GM18519 (cell line): ENCODE measurements around the gene GRAP.
"Not testable (repeated sequence)": the region's sequence is repeated elsewhere in the genome, so short reads cannot be mapped to it uniquely, and the experiment has no call there.

Source experiments
- ATAC-seq: cut with Tn5 transposase; IDR thresholded peaks from one replicate; pipeline ENCODE4 v1.9.1; 2021; ENCODE audit warnings: mild to moderate bottlenecking, moderate library complexity; ENCODE audit not compliant: unreplicated experiment, low FRiP score

The GRAP gene

DNA sequence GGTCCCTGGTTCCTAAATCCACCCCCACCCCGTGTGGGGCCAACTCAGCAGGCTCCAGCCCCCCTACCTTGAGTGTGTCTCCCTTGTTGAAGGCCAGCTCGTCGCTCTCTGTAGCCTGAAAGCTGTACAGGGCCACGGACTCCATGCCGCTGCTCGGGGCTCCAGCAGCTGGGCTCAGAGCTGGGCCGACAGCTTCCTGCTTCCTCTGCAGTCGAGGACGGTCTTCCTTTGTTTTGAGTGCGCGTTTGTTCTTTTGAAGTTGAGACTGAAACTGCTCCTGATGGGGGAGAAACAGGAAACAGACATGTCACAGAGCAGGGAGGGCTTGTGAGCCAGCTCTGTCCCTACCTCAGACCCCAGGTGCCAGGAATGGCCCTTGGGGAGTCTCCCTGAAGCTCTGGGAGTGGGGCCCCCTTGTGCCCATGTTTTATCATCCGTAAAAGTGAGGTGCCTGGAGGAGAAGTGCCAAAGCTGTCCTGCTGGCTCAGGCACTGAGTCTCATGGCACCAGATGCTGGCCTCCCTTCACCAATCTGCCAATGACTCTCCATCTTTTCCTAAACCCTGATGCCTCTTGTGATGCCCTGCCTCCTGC lies at the start of gene GRAP:
GRAP (minus strand) TSS at position 176 of the 594 bp plus-strand sequence; CDS start at position 145, 31 bp downstream.
- ATAC-seq, result not testable (repeated sequence)

GRCh38 chr17:19093684-19094438 lies 47.1 kb upstream of the GRAP start:
- ATAC-seq, result not testable (repeated sequence)

DNA sequence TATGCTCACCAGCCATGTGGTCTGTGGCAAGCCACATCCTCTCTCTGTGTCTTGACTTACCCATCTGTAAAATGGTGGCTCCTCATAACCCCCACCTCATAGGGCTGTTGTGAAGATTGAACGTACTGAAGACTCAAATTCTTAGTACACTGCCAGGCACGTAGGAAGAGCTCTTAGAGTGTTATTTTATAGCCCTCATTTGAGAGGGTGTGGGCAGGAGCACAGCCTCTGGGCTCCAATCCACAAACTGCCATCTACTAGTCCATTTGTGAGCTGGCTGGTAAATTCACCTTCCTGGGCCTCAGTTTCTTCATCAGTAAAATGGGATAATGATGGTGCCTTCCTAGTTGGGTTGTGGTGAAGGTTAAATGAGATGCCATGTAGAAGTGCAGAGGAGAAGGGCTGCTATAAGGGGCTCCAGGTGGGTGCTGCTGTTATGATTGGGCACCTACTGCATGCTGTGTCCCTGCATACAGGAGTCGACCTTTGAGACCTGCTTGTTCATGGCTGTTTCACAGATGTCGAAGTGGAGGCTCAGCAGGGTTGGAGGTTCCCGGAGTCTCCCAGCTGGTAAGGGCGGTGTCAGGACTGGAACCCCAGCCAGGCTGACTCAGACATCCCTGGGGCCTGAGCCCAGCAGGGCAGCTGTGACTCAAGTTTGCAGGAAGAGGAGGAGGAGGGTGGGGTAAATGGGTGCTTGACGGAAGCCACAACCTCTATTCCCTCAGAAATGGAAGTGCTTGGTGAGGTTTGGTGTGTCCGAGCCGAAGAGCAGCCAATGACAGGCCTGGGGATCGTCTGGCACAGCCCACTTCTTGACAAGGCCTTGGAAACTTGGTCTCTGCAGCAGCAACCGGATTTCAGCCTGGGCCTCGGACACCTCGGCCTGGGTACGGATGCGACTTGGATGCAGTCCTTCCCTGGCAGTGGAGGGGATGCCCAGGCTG lies 46.3 kb upstream of the GRAP start:
- not testable (repeated sequence) for ATAC-seq

GRCh38 chr17:19090058-19090772 lies 43.5 kb upstream of the GRAP start:
- not testable (repeated sequence) for ATAC-seq

DNA sequence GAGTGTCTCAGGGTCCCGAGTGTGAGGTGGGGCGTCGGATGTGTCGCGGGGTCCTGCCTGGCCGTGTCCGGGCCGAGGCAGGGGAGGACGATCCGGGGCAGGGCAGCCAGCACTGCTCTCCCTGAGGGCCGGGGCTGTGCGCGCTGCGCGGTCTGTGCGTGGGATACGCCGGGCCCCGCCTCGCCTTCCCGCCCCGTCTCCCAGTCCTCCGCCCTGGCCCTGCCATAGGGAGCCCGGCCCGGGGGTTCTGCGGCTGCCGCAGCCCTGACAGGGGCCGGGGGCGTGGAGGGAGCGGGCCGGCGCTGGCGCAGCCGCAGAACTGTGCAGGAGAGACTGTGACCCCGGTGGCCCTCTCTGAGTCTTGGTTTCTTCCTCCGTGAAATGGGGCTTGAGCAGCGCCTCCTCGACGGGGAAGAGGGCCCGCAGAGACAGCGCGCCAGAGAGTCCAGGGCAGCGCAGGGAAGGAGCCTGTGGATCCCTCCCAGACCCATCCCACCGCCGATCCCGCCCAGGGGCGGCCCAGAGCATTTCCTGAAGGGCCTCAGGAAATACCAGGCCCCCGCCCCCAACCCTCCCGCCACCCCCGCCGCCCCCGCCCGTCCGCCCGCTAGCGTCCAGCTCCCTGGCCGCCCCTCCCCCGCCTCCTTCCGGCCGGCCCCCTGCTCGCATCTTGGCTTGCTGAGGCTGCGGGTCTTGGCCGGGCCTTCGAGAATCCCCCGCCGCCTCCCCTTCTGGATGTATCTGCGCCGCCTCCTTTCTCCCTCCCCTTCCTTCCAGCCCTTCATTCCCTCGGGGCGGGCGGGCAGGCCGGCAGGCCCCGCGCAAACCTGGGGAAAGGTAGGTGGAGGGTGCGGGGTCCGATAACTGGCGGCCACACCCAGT lies 42.3 kb upstream of the GRAP start:
- not testable (repeated sequence) for ATAC-seq

- ATAC-seq, result not testable (repeated sequence)
Observed at GRCh38 chr17:19077386-19077785, 30.6 kb upstream of the GRAP start.

GRCh38 chr17:19076398-19077192 lies 29.8 kb upstream of the GRAP start:
- ATAC-seq, result not testable (repeated sequence)

- ATAC-seq, result not testable (repeated sequence)
Observed at GRCh38 chr17:19070318-19071168, 23.8 kb upstream of the GRAP start.

- not testable (repeated sequence) for ATAC-seq
Observed at GRCh38 chr17:19064378-19064777, 17.6 kb upstream of the GRAP start.

DNA sequence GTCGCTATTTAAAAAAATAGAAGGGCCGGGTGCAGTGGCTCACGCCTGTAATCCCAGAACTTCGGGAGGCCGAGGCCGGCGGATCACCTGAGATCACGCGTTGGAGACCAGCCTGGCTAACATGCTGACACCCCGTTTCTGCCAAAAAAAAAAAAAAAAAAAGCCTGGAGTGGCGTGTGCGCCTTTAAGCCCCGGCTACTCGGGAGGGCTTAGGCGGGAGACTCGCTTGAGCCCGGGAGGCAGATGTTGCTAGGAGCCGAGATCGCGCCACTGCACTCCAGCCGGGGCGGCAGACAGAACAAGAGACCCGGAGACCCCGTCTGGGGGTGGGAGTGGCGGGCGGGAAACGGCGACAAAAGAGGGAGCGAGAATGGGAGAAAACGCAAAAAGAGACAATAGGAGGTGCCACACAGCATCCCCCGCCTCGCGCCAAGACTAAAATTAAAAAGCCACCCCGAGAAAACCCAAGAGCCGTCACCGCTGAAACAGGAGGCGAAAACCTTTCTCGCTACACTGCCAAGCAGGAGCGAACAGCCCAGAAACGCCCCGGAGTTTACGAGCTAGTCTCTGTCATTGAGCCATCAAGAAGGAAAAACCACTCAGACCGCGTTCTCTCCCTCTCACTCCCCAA lies 16.7 kb upstream of the GRAP start:
- not testable (repeated sequence) for ATAC-seq

- not testable (repeated sequence) for ATAC-seq
Observed at GRCh38 chr17:19062718-19063325, 16.1 kb upstream of the GRAP start.

DNA sequence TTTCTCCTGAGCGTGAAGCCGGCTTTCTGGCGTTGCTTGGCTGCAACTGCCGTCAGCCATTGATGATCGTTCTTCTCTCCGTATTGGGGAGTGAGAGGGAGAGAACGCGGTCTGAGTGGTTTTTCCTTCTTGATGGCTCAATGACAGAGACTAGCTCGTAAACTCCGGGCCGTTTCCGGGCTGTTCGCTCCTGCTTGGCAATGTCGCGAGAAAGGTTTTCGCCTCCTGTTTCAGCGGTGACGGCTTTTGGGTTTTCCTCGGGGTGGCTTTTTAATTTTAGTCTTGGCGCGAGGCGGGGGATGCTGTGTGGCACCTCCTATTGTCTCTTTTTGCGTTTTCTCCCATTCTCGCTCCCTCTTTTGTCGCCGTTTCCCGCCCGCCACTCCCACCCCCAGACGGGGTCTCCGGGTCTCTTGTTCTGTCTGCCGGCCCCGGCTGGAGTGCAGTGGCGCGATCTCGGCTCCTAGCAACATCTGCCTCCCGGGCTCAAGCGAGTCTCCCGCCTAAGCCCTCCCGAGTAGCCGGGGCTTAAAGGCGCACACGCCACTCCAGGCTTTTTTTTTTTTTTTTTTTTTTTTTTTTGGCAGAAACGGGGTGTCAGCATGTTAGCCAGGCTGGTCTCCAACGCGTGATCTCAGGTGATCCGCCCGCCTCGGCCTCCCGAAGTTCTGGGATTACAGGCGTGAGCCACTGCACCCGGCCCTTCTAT lies 15.4 kb upstream of the GRAP start:
- ATAC-seq, result not testable (repeated sequence)

DNA sequence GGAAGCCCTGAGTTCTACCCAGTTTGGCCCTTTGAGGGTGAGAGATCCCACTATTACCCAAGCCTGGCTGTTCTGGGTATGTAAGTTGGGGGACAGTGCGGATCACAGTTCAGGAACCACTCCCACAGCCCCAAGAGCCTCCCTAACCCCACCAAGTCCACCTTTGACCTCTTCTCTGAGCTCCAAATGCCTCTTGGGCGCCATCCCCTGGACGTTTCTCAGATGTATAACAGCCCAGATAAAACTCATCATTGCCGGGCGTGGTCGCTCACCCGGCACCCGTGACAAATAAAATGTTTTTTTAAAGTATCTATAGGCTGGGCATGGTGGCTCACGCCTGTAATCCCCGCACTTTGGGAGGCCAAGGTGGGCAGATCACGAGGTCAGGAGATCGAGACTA lies 8.7 kb upstream of the GRAP start:
- not testable (repeated sequence) for ATAC-seq

GRCh38 chr17:19048826-19049225 lies 2.1 kb upstream of the GRAP start:
- not testable (repeated sequence) for ATAC-seq

DNA sequence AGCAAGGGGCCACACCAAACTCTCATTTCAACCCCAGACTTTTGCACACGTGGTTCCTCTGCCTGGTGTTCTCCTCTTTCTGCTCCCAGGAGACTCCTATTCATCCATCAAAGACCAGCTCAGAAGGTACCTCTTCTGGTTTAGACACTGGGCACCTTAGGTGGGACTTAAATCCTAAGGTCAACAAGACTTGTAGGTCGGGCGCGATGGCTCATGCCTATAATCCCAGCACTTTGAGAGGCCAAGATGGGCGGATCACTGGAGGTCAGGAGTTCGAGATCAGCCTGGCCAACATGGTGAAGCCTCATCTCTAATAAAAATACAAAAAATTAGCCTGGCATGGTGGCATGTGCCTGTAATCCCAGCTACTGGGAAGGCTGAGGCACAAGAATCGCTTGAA lies 753 bp upstream of the GRAP start:
- ATAC-seq, result not testable (repeated sequence)

DNA sequence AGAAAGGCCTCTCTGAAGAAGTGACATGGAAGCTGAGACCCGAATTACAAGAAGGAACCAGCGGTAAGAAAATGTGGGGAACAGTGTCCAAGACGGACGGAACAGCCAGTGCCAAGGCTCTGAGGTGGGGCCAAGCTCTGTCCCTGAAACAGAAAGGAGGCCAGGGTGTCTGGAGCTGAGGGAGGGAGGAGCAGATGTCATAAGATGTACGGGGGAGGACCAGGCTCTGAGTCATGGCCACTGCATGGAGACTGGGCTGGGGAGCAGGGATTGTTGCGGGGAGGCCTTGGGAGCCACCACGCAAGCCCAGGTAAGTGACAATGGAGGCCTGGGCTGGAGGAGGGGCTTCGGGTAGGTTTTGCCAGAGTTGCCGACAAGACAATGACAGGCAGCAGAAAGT lies 2.1 kb downstream of the GRAP start:
- ATAC-seq, result not testable (repeated sequence)
